ENCODE data around the gene GLP1R.

DNA sequence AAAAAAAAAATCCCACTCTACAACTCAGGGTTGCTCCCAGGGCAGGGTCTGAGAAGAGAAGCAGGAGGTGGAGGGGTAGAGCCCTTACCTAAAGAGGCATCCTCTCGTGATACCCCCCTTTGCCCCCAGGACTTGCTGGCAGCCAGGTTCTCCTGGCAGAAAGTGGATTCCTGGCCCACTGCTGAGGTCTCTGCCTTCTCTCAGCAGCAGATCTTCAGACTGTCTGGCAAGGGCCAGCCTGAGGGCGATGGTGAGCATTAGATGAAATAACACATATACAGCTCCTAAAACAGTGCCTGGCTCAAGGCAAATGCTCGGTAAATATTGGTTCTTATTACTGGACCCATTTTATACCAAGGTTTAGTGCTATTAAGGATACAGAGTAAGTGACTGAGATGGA lies 4.8 kb upstream of the GLP1R start:
- TF ChIP-seq, protein P1, sequence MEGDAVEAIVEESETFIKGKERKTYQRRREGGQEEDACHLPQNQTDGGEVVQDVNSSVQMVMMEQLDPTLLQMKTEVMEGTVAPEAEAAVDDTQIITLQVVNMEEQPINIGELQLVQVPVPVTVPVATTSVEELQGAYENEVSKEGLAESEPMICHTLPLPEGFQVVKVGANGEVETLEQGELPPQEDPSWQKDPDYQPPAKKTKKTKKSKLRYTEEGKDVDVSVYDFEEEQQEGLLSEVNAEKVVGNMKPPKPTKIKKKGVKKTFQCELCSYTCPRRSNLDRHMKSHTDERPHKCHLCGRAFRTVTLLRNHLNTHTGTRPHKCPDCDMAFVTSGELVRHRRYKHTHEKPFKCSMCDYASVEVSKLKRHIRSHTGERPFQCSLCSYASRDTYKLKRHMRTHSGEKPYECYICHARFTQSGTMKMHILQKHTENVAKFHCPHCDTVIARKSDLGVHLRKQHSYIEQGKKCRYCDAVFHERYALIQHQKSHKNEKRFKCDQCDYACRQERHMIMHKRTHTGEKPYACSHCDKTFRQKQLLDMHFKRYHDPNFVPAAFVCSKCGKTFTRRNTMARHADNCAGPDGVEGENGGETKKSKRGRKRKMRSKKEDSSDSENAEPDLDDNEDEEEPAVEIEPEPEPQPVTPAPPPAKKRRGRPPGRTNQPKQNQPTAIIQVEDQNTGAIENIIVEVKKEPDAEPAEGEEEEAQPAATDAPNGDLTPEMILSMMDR (conservative IDR thresholded peaks at IDR 0.05 in 1 of 2, IDR thresholded peaks at IDR 0.05 in 1 of 2; ENCODE audit: low read depth in 1 of 2, low read length in 2 of 2), result no peak
- no peak for TF ChIP-seq EZH2 (IDR thresholded peaks at IDR 0.05; ENCODE audit: low read length, missing control alignments)

Measured in fibroblast of lung (primary cell).